Stomach (tissue), 4 donors: ENCODE results near the gene BRMS1.

Experiments
- EP300 ChIP-seq: sonication (generic); formaldehyde crosslinking; IDR thresholded peaks from one replicate; pipeline ENCODE4 v1.6.1; 2017; ENCODE audit warnings: antibody characterized with exemption
- POLR2A ChIP-seq, 4 donors: fragments of 450-650 bp; IDR thresholded peaks; one replicate each; pipeline ENCODE4 v1.6.1; 2016; ENCODE audit warnings: antibody characterized with exemption in 4 of 4, control low read depth in 2 of 4, mild to moderate bottlenecking in 1 of 4, moderate library complexity in 1 of 4
- POLR2AphosphoS5 ChIP-seq, 3 donors: sonication (generic); formaldehyde crosslinking; IDR thresholded peaks; one replicate each; pipeline ENCODE4 v1.6.1; 2016; ENCODE audit warnings: antibody characterized with exemption in 3 of 3
- TF ChIP-seq, protein P1 (sequence below), 7 experiments: fragments of 450-650 bp in 4 of 7; fragments of 200-600 bp in 3 of 7; sonication (generic) in 3 of 7; IDR thresholded peaks; one replicate each; pipeline ENCODE4 v1.5.1; 2016 to 2019; ENCODE audit warnings: antibody characterized with exemption in 7 of 7, control low read depth in 2 of 7, mild to moderate bottlenecking in 1 of 7

GRCh38 chr11:66314561-66315497 is 30.1 kb downstream of the BRMS1 start:
- no peak for TF ChIP-seq POLR2A (IDR thresholded peaks at IDR 0.05)
- TF ChIP-seq, protein P1, sequence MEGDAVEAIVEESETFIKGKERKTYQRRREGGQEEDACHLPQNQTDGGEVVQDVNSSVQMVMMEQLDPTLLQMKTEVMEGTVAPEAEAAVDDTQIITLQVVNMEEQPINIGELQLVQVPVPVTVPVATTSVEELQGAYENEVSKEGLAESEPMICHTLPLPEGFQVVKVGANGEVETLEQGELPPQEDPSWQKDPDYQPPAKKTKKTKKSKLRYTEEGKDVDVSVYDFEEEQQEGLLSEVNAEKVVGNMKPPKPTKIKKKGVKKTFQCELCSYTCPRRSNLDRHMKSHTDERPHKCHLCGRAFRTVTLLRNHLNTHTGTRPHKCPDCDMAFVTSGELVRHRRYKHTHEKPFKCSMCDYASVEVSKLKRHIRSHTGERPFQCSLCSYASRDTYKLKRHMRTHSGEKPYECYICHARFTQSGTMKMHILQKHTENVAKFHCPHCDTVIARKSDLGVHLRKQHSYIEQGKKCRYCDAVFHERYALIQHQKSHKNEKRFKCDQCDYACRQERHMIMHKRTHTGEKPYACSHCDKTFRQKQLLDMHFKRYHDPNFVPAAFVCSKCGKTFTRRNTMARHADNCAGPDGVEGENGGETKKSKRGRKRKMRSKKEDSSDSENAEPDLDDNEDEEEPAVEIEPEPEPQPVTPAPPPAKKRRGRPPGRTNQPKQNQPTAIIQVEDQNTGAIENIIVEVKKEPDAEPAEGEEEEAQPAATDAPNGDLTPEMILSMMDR (IDR thresholded peaks at IDR 0.05): no peak
- TF ChIP-seq POLR2AphosphoS5 (IDR thresholded peaks at IDR 0.05): no peak
- TF ChIP-seq EP300: no peak
